B cell (primary cell): ENCODE measurements around the gene FAM107A.

Experiments
- EZH2 ChIP-seq: IDR thresholded peaks from 2 replicates; pipeline ENCODE4 v1.6.1; 2012; ENCODE audit warnings: borderline replicate concordance, low read depth, mild to moderate bottlenecking, moderate library complexity, low read length; ENCODE audit not compliant: insufficient read depth, poor library complexity, severe bottlenecking
- TF ChIP-seq, protein P1 (sequence below): fragments of 200-600 bp; IDR thresholded peaks from one replicate; pipeline ENCODE4 v1.8.0; 2022; ENCODE audit warnings: antibody characterized with exemption, mild to moderate bottlenecking

DNA sequence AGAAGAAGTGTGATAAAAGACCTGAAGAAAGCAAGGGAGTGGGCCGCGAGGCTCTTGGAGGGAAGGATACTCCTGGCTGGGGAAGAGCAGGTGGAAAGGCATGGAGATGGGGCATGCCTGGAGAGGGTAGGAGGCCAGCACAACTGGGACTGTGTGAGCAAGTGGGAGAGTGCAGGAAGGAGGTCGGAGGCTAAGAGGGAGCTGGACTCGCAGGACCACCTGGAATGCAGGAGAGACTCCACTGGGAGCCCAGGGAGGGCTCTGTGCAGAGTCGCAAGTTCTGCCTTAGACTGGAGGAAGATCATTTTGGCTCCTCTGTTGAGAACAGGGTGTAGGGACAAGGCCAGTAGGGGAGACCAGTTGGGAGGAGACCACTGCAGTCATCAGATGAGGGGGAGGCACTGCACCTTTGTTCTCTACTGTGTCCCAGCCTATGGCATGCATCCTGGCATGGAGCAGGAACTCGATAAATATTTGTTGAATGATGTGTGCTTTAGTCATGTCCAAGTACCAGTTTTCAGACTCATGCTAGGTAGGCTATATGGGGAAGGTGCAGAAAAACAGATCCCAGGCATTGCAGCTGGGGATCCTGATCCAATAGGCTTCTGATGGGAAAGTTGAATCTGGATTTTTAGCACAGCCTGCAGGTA lies 13.7 kb downstream of the FAM107A start:
- TF ChIP-seq, protein P1, sequence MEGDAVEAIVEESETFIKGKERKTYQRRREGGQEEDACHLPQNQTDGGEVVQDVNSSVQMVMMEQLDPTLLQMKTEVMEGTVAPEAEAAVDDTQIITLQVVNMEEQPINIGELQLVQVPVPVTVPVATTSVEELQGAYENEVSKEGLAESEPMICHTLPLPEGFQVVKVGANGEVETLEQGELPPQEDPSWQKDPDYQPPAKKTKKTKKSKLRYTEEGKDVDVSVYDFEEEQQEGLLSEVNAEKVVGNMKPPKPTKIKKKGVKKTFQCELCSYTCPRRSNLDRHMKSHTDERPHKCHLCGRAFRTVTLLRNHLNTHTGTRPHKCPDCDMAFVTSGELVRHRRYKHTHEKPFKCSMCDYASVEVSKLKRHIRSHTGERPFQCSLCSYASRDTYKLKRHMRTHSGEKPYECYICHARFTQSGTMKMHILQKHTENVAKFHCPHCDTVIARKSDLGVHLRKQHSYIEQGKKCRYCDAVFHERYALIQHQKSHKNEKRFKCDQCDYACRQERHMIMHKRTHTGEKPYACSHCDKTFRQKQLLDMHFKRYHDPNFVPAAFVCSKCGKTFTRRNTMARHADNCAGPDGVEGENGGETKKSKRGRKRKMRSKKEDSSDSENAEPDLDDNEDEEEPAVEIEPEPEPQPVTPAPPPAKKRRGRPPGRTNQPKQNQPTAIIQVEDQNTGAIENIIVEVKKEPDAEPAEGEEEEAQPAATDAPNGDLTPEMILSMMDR = no peak
- no peak for TF ChIP-seq EZH2
